Adrenal gland (tissue), 12 donors: Measurements from ENCODE around the gene ACOT11. TPM values are rescaled to one million over a fixed set of nuclear protein-coding genes. Genes with fewer than 3 reads are reported as not detected.
"Not testable (repeated sequence)": the region's sequence is repeated elsewhere in the genome, so short reads cannot be mapped to it uniquely, and the experiment has no call there.

Source experiments
- DNase-seq, 7 donors: peaks; one replicate each; pipeline ENCODE4 v3.0.0-alpha.2; 2019 to 2020
- H3K27ac ChIP-seq, 5 donors: fragments of 200-600 bp; sonication (generic) in 4 of 5; 1 replicate in 3 of 5; 2 replicates in 2 of 5; pipeline versions ENCODE4 v1.5.1 to v1.8.0; 2016 to 2020; ENCODE audit warnings: mild to moderate bottlenecking in 1 of 5
- H3K27me3 ChIP-seq: fragments of 200-600 bp; 2 replicates; pipeline ENCODE4 v1.8.0; 2021
- H3K36me3 ChIP-seq, 2 donors: fragments of 200-600 bp; replicated peaks in 1 of 2; 1 replicate in 1 of 2; 2 replicates in 1 of 2; pipeline versions ENCODE4 v1.5.1 to v1.8.0; 2018 to 2022
- H3K4me1 ChIP-seq, 2 donors: fragments of 200-600 bp; replicated peaks in 1 of 2; 1 replicate in 1 of 2; 2 replicates in 1 of 2; pipeline versions ENCODE4 v1.5.1 to v1.8.0; 2018 to 2021
- H3K4me3 ChIP-seq, 4 donors: fragments of 200-600 bp; sonication (generic) in 3 of 4; one replicate each; pipeline ENCODE4 v1.5.1; 2016 to 2018
- H3K9me3 ChIP-seq, 3 donors: fragments of 200-600 bp; sonication (generic) in 1 of 3; replicated peaks in 1 of 3; 1 replicate in 2 of 3; 2 replicates in 1 of 3; pipeline versions ENCODE4 v1.5.1 to v1.8.0; 2016 to 2021
- POLR2A ChIP-seq, 2 donors: fragments of 450-650 bp; IDR thresholded peaks; one replicate each; pipeline ENCODE4 v1.6.1; 2017; ENCODE audit warnings: antibody characterized with exemption in 2 of 2, mild to moderate bottlenecking in 2 of 2, moderate library complexity in 1 of 2
- WGBS, 4 donors: extraction: QIAGEN DNeasy Blood & Tissue Kit in 2 of 4; methylation state at CpG; one replicate each; pipeline versions ENCODE4 v1.1.5 to v1.1.7; 2013 to 2017; 5-methylcytosine and 5-hydroxymethylcytosine counted together
- intact Hi-C, 2 donors: fragments of 100-400 bp; cut with DNase I; formaldehyde crosslinking; loops; one replicate each; pipeline versions ENCODE4 v1.14.1 to v1.15.0; 2022 to 2023
- polyA plus RNA-seq, 3 donors: library from polyadenylated mRNA; stranded (reverse); fragments of 200-250 nt in 2 of 3; fragments of 350-450 nt in 1 of 3; fragmentation: Illumina TruSeq in 1 of 3; extraction: RNeasy Lipid Tissue Mini Kit (QIAGEN cat#74804) in 1 of 3; gene quantifications; one replicate each; pipeline ENCODE4 v1.2.3, GENCODE V29; 2013 to 2014
- total RNA-seq, 9 donors: library from RNA; depleted of rRNA in 4 of 9; stranded (reverse); fragments of >200 nt in 4 of 9; fragments of 120-200 nt in 1 of 9; fragmentation: NEBNext Ultra II Directional in 1 of 9; extraction: Animal tissue kit (Norgen Biotek cat#: 25700) in 1 of 9; gene quantifications; one replicate each; pipeline versions ENCODE4 v1.1.0 to v1.2.4, GENCODE V29; 2013 to 2023
- TF ChIP-seq, protein P1 (sequence below), 6 experiments: fragments of 450-650 bp in 4 of 6; fragments of 200-600 bp in 2 of 6; sonication (generic) in 1 of 6; IDR thresholded peaks; 1 replicate in 5 of 6; 2 replicates in 1 of 6; pipeline versions ENCODE4 v1.5.1 to v1.8.0; 2016 to 2021; ENCODE audit warnings: antibody characterized with exemption in 6 of 6, mild to moderate bottlenecking in 2 of 6, moderate library complexity in 1 of 6
- donor health status: healthy with polysubstance abuse.
- donor health status: Bipolar disorder and iron deficiency.
- donor health status: DM: yes; HTN: yes; CAD: no.
- donor health status: DM: no; HTN: no; CAD: no.
- donor health status: DM: no; HTN: no; CAD: no.
- donor health status: DM: yes; HTN: yes; CAD: no.

Gene ACOT11
- total and polyA plus RNA-seq, 12 donors, result 1.6 to 12.7 (median 9.1) TPM

DNA sequence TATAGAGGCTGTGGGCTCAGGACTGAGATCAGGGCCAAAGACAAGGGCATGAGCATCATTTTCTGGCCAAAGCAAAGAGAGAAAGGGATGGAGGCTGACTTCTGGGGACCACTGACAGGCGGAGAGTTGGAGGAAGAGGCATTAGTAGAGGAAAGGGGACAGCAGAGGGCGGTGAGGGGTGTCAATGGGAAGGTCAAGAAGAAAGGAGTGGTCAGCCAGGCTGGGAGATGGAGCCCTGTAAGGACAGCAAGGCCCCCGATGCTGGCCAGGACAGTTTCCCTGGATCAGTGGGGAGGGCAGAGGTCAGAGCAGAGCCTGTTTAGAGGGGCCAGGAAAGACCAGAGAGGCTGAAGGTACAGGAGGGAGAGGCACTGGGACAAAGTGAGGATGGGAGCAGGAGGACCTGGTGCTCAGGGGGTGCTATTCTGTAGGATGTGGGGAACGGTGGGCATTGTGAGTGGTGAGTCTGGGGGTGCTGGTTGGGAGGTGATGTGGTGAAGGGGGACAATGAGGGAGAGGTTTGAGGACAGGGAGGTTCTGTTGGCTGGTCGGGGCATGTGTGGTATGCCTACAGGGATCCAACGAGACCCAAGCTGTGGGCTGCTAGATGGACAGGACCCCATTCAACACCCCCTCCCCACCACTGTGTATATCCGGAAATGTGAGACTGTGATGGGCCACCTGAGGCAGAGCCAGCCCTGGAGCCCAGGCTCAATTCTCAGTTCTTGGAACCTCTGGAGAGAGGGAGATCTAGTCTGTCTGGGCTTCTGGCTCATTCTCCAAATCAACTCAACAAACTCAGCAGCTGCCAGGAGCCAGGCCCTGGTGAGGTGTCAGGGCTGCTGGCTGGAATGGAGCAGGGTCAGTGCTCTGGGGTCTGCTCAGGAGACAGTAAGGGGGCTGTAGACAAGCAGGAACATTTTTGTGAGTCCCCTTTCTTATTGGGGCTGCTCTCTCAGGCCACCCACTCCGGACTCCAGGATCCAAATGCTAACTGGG lies 76.7 kb downstream of the ACOT11 start:
- TF ChIP-seq, protein P1, sequence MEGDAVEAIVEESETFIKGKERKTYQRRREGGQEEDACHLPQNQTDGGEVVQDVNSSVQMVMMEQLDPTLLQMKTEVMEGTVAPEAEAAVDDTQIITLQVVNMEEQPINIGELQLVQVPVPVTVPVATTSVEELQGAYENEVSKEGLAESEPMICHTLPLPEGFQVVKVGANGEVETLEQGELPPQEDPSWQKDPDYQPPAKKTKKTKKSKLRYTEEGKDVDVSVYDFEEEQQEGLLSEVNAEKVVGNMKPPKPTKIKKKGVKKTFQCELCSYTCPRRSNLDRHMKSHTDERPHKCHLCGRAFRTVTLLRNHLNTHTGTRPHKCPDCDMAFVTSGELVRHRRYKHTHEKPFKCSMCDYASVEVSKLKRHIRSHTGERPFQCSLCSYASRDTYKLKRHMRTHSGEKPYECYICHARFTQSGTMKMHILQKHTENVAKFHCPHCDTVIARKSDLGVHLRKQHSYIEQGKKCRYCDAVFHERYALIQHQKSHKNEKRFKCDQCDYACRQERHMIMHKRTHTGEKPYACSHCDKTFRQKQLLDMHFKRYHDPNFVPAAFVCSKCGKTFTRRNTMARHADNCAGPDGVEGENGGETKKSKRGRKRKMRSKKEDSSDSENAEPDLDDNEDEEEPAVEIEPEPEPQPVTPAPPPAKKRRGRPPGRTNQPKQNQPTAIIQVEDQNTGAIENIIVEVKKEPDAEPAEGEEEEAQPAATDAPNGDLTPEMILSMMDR (IDR thresholded peaks at IDR 0.05), result no peak
- no peak for TF ChIP-seq POLR2A (IDR thresholded peaks at IDR 0.05)
- no peaks in the 10 kb centered on the region for H3K36me3 ChIP-seq
- no peak overlapping the region for H3K27ac ChIP-seq
- no peak overlapping the region for H3K4me3 ChIP-seq
- no peaks in the 10 kb centered on the region for H3K9me3 ChIP-seq
- no peaks in the 10 kb centered on the region for H3K27me3 ChIP-seq
- H3K4me1 ChIP-seq, result no peaks in the 10 kb centered on the region
- intact Hi-C loops, result no loop called here
- WGBS, 4 donors, result 60 to 83% (median 72%) methylated on average over 7 to 8 of the region's 8 CpGs
- DNase-seq, result no peak

DNA sequence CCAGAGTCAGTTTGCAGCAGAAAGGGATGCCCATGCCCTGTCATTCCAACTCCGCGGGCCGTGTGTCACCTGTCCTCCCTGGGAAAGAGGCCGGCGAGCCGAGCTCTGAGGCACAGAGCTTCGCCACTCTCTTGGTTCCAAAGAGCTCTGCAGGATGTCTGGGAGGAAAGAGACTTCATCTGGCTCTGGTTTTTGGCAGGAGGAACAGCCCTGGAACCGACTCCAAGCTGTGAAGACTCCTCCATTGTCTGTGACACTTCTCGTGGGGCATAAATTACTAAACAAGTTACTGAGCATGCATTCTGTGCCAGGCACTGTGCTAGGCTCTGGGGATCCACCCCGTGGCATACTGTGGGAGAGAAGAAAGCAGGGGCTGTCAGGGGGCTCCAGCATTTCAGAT lies 79.2 kb downstream of the ACOT11 start:
- DNase-seq, result no peak
- Histone ChIP-seq H3K4me1 (no peaks in the 10 kb centered on the region), H3K27me3 (no peaks in the 10 kb centered on the region), H3K27ac (no peak overlapping the region), H3K4me3 (no peak overlapping the region), H3K9me3 (no peaks in the 10 kb centered on the region), H3K36me3 (no peaks in the 10 kb centered on the region)
- WGBS, 4 donors, result 78% methylated on average over 10 of the region's 10 CpGs; no CpG with 5 or more reads in 3 of the 4 donors
- intact Hi-C loops, result no loop called here
- TF ChIP-seq, protein P1 (IDR thresholded peaks at IDR 0.05), result no peak
- TF ChIP-seq POLR2A (IDR thresholded peaks at IDR 0.05), result no peak

DNA sequence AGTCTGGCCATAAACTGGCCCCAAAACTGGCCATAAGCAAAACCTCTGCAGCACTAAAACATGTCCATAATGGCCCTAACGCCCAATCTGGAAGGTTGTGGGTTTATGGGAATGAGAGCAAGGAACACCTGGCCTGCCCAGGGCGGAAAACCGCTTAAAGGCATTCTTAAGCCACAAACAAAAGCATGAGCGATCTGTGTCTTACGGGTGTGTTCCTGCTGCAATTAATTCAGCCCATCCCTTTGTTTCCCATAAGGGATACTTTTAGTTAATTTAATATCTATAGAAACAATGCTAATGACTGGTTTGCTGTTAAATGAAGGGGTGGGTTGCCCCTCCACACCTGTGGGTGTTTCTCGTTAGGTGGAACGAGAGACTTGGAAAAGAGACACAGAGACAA lies 87.8 kb downstream of the ACOT11 start:
- H3K27ac ChIP-seq, H3K4me3 ChIP-seq, H3K36me3 ChIP-seq, H3K4me1 ChIP-seq, DNase-seq, intact Hi-C loops, H3K9me3 ChIP-seq, H3K27me3 ChIP-seq: not testable (repeated sequence)
- 81 to 98% (median 85%) methylated on average over 7 of the region's 7 CpGs for WGBS, 4 donors

DNA sequence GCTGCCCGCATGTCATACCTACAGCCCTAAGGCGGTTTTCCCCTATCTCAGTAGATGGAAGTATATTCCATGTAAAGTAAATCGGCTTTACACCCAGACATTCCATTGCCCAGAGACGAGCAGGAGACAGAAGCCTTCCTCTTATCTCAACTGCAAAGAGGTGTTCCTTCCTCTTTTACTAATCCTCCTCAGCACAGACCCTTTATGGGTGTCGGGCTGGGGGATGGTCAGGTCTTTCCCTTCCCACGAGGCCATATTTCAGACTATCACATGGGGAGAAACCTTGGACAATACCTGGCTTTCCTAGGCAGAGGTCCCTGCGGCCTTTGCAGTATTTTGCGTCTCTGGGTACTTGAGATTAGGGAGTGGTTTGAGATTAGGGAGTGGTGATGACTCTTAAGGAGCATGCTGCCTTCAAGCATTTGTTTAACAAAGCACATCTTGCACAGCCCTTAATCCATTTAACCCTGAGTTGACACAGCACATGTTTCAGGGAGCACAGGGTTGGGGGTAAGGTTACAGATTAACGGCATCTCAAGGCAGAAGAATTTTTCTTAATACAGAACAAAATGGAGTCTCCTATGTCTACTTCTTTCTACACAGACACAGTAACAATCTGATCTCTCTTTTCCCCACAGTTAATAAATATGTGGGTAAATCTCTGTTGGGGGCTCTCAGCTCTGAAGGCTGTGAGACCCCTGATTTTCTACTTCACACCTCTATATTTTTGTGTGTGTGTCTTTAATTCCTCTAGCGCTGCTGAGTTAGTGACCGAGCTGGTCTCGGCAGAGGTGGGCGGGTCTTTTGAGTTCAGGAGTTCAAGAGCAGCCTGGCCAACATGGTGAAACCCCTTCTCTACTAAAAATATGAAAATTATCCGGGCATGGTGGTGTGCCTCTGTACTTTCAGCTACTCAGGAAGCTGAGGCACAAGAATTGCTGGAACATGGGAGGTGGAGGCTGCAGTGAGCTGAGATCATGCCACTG lies 88.7 kb downstream of the ACOT11 start:
- H3K4me3 ChIP-seq, H3K36me3 ChIP-seq, intact Hi-C loops, DNase-seq, H3K27me3 ChIP-seq, H3K27ac ChIP-seq, H3K4me1 ChIP-seq, H3K9me3 ChIP-seq: not testable (repeated sequence)
- WGBS, 4 donors, result 67 to 74% (median 70%) methylated on average over 13 to 14 of the region's 14 CpGs

DNA sequence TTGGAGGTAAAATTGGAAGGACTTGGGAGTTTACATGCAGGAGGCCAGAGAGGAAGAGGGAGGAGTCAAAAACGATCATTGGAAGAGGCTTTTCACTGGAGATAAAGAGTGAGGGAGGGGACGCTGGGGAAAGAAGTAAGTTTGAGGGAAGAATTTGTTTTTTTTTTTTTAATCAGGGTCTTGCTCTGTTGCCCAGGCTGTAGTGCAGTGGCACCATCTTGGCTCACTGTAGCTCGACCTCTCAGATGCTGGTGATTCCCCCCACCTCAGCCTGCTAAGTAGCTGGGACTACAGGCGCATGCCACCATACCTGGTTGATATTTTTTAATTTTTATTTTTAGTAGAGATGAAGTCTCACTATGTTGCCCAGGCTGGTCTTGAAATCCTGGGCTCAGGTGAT lies 92.3 kb downstream of the ACOT11 start:
- no peak overlapping the region for H3K27ac ChIP-seq
- intact Hi-C loops, result no loop called here

More for the DNA sequence above, 92.3 kb downstream of the ACOT11 start:
- TF ChIP-seq, protein P1 (IDR thresholded peaks at IDR 0.05), result no peak
- TF ChIP-seq POLR2A (IDR thresholded peaks at IDR 0.05), result no peak
- no peak for DNase-seq
- WGBS, 4 donors, result 66 to 83% (median 73%) methylated on average over 4 of the region's 4 CpGs
- Histone ChIP-seq H3K27me3 (no peaks in the 10 kb centered on the region), H3K36me3 (no peaks in the 10 kb centered on the region), H3K4me3 (no peak overlapping the region), H3K4me1 (peaks cover 0 to 4% of the 10 kb centered on the region in 2 donors), H3K9me3 (peaks cover 0 to 10% (median 0%) of the 10 kb centered on the region in 3 donors)
